CD4-positive, alpha-beta T cell (primary cell): ENCODE data around the gene INPP5F. TPM values are rescaled to one million over a fixed set of nuclear protein-coding genes. Genes with fewer than 3 reads are reported as not detected.

Experiments
- ATAC-seq: fragments of 200-7000 bp; cut with Tn5 transposase; one replicate; pipeline ENCODE4 v1.10.0; 2022; ENCODE audit warnings: mild to moderate bottlenecking; ENCODE audit not compliant: poor library complexity
- CTCF ChIA-PET: fragments of 350-600 bp; sonication (Branson Sonifier 250); formaldehyde crosslinking; loops from one replicate; lab custom pipeline; 2021; ENCODE audit warnings: antibody characterized with exemption, inconsistent platforms; lab: Charles Lee
- POLR2A ChIA-PET: fragments of 350-600 bp; sonication (Branson Sonifier 250); formaldehyde crosslinking; loops from one replicate; lab custom pipeline; 2021; ENCODE audit warnings: antibody characterized with exemption, inconsistent platforms; lab: Charles Lee
- DNase-seq, 14 experiments: peaks; one replicate each; pipeline ENCODE4 v3.0.0-alpha.2; 2013 to 2020; ENCODE audit warnings: mixed read lengths in 2 of 14
- H3K27ac ChIP-seq, 2 donors: one replicate each; pipeline versions ENCODE4 v1.5.1 to v1.7.0; 2013; ENCODE audit warnings: low read length in 2 of 2, low read depth in 1 of 2, mild to moderate bottlenecking in 1 of 2
- H3K27me3 ChIP-seq, 2 experiments: 1 replicate in 1 of 2; 2 replicates in 1 of 2; pipeline versions ENCODE4 v1.6.1 to v1.7.0; 2013; ENCODE audit warnings: low read length in 2 of 2, control low read depth in 1 of 2, mild to moderate bottlenecking in 1 of 2, moderate library complexity in 1 of 2; ENCODE audit not compliant: insufficient read depth in 2 of 2, control insufficient read depth in 1 of 2
- H3K36me3 ChIP-seq: one replicate; pipeline ENCODE4 v1.6.1; 2013; ENCODE audit warnings: low read length, control low read depth; ENCODE audit not compliant: insufficient read depth
- H3K4me1 ChIP-seq: one replicate; pipeline ENCODE4 v1.6.1; 2013; ENCODE audit warnings: low read length, control low read depth; ENCODE audit not compliant: insufficient read depth
- H3K4me3 ChIP-seq: one replicate; pipeline ENCODE4 v1.5.1; 2013; ENCODE audit warnings: mild to moderate bottlenecking, low read length, moderate library complexity
- H3K9me3 ChIP-seq, 2 experiments: 1 replicate in 1 of 2; 2 replicates in 1 of 2; pipeline versions ENCODE4 v1.6.1 to v1.7.0; 2013; ENCODE audit warnings: low read length in 2 of 2, mild to moderate bottlenecking in 2 of 2, control low read depth in 1 of 2, moderate library complexity in 1 of 2; ENCODE audit not compliant: control insufficient read depth in 1 of 2, insufficient read depth in 1 of 2
- H3K27ac Mint-ChIP-seq: one replicate; pipeline ENCODE4 v1.8.0; 2020; ENCODE audit warnings: mixed read lengths
- H3K27me3 Mint-ChIP-seq: one replicate; pipeline ENCODE4 v1.8.0; 2021; ENCODE audit warnings: mixed read lengths
- H3K36me3 Mint-ChIP-seq: one replicate; pipeline ENCODE4 v1.8.0; 2021; ENCODE audit warnings: low read depth, mixed read lengths
- H3K4me1 Mint-ChIP-seq: one replicate; pipeline ENCODE4 v1.8.0; 2021; ENCODE audit warnings: low read depth, mixed read lengths
- H3K4me3 Mint-ChIP-seq: one replicate; pipeline ENCODE4 v1.8.0; 2020; ENCODE audit warnings: mild to moderate bottlenecking, mixed read lengths
- H3K9me3 Mint-ChIP-seq: one replicate; pipeline ENCODE4 v1.8.0; 2020; ENCODE audit warnings: mixed read lengths
- intact Hi-C, 2 experiments: fragments of 100-400 bp; cut with DNase I in 1 of 2; cut with micrococcal nuclease in 1 of 2; formaldehyde crosslinking; loops; one replicate each; pipeline versions ENCODE4 v1.15.1 to v1.9.0; 2023 to 2025; cut with DNase I, micrococcal nuclease
- total RNA-seq, 174 experiments: library from RNA in 2 of 174; stranded (reverse) in 2 of 174; gene quantifications; one replicate each; pipeline ENCODE4 v1.2.3 and lab custom pipeline; 2021 to 2026
- TF ChIP-seq, protein P1 (sequence below): fragments of 200-600 bp; IDR thresholded peaks from one replicate; pipeline ENCODE4 v1.8.0; 2022; ENCODE audit warnings: antibody characterized with exemption, mild to moderate bottlenecking

Gene INPP5F
- total RNA-seq, 2 experiments from 2014 or later, result 6.2 to 6.4 TPM

DNA sequence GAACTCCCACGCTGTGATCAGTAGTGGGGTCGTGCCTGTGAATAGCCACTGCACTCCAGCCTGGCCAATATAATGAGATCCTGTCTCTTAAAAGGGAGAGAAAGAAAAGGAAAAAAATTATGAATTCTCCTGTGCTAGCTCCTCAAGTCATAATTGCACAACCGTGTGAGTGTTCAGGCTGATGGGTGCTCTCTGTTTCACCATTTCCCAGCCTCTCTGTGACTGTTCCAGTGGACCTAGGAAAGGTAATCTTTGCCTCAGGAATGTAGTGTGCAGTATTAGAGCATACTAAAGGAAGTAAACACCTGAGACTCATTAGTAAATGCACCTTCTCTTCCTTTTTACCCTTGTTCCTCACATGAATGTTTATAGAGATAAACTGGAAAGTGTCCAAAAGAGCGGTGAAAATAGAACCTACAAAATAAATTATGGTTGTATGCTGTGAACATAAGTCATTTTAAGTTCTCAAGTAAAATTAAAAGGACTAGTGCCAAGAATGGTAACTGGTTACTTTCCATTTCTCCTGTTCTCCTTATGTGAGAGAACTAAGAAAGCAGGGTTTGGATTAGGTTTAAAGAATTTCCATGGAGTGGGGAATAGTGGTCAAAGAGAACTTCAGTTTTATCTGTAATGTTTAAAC is 42.7 kb downstream of the INPP5F start:
- no peaks in the 10 kb centered on the region for H3K4me1 ChIP-seq
- no peaks in the 10 kb centered on the region for H3K9me3 ChIP-seq
- peaks cover 4% of the 10 kb centered on the region for H3K36me3 Mint-ChIP-seq
- no peak overlapping the region for H3K4me3 Mint-ChIP-seq
- H3K27ac Mint-ChIP-seq, result peak overlapping the region; percentile 34
- ChIA-PET CTCF (interaction anchor here (2.5 kb wide), 1 partner anchor 18 kb away, joined by 7 read pairs; no protein-coding TSS in a partner anchor), POLR2A (no interaction called here)
- no peaks in the 10 kb centered on the region for H3K9me3 Mint-ChIP-seq
- TF ChIP-seq, protein P1, sequence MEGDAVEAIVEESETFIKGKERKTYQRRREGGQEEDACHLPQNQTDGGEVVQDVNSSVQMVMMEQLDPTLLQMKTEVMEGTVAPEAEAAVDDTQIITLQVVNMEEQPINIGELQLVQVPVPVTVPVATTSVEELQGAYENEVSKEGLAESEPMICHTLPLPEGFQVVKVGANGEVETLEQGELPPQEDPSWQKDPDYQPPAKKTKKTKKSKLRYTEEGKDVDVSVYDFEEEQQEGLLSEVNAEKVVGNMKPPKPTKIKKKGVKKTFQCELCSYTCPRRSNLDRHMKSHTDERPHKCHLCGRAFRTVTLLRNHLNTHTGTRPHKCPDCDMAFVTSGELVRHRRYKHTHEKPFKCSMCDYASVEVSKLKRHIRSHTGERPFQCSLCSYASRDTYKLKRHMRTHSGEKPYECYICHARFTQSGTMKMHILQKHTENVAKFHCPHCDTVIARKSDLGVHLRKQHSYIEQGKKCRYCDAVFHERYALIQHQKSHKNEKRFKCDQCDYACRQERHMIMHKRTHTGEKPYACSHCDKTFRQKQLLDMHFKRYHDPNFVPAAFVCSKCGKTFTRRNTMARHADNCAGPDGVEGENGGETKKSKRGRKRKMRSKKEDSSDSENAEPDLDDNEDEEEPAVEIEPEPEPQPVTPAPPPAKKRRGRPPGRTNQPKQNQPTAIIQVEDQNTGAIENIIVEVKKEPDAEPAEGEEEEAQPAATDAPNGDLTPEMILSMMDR, result no peak
- DNase-seq (no peak), ATAC-seq (no peak)
- H3K4me1 Mint-ChIP-seq, result peaks cover 28% of the 10 kb centered on the region
- H3K27ac ChIP-seq, result no peak overlapping the region
- H3K27me3 Mint-ChIP-seq, result no peaks in the 10 kb centered on the region
- intact Hi-C loops, result no loop called here
- no peaks in the 10 kb centered on the region for H3K27me3 ChIP-seq
- H3K4me3 ChIP-seq, result no peak overlapping the region
- no peaks in the 10 kb centered on the region for H3K36me3 ChIP-seq

GRCh38 chr10:119769886-119770285 is 44.0 kb downstream of the INPP5F start:
- Mint-ChIP-seq H3K9me3 (no peaks in the 10 kb centered on the region), H3K36me3 (no peaks in the 10 kb centered on the region), H3K27ac (no peak overlapping the region), H3K4me3 (no peak overlapping the region), H3K4me1 (peaks cover 29% of the 10 kb centered on the region), H3K27me3 (no peaks in the 10 kb centered on the region)
- H3K4me1 ChIP-seq, result no peaks in the 10 kb centered on the region
- ATAC-seq (no peak), DNase-seq (no peak)
- TF ChIP-seq, protein P1, result no peak
- POLR2A ChIA-PET, result interaction anchor here (0.5 to 0.7 kb wide), 2 partner anchors 49 to 1706 kb away, joined by 3 read pairs; no protein-coding TSS in a partner anchor
- CTCF ChIA-PET, result interaction anchor here (1.0 to 2.5 kb wide), 2 partner anchors 17 to 19 kb away, joined by 3 to 7 read pairs; no protein-coding TSS in a partner anchor
- no peak overlapping the region for H3K27ac ChIP-seq
- H3K4me3 ChIP-seq, result no peak overlapping the region
- no peaks in the 10 kb centered on the region for H3K27me3 ChIP-seq
- H3K9me3 ChIP-seq, result no peaks in the 10 kb centered on the region
- intact Hi-C loops, result no loop called here
- no peaks in the 10 kb centered on the region for H3K36me3 ChIP-seq

DNA sequence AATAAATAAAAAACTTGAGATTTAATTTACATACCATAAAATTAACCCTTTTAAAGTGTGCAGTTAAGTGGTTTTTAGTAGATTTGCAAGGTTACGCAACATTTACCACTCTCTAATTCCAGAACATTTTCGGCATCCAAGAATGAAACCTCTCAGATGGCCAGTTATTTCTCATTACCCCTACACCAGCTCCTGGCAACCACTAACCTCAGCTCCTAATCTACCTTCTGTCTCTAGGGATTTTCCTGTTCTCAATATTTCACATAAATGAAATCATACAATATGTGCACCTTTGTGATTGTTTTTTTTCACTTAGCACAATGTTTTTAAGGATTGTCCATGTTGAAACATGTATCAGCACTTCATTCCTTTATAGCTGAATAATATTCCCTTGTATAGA is 45.1 kb downstream of the INPP5F start:
- Mint-ChIP-seq H3K9me3 (no peaks in the 10 kb centered on the region), H3K4me1 (peaks cover 35% of the 10 kb centered on the region), H3K27ac (no peak overlapping the region), H3K27me3 (no peaks in the 10 kb centered on the region), H3K36me3 (no peaks in the 10 kb centered on the region), H3K4me3 (no peak overlapping the region)
- no peaks in the 10 kb centered on the region for H3K27me3 ChIP-seq
- intact Hi-C loops, result no loop called here
- DNase-seq (no peak), ATAC-seq (no peak)
- H3K4me1 ChIP-seq, result no peaks in the 10 kb centered on the region
- no peaks in the 10 kb centered on the region for H3K36me3 ChIP-seq
- H3K27ac ChIP-seq, result no peak overlapping the region
- TF ChIP-seq, protein P1, result no peak
- ChIA-PET CTCF (interaction anchor here (1.0 to 2.5 kb wide), 2 partner anchors 18 to 20 kb away, joined by 3 to 7 read pairs; no protein-coding TSS in a partner anchor), POLR2A (no interaction called here)
- H3K9me3 ChIP-seq, result no peaks in the 10 kb centered on the region
- no peak overlapping the region for H3K4me3 ChIP-seq
